Measurements from ENCODE around the gene CNNM1. TPM values are rescaled to one million over a fixed set of nuclear protein-coding genes. Genes with fewer than 3 reads are reported as not detected.

CNNM1 gene
- total RNA-seq = 3.8 and 4.8 TPM in 2 replicates
- polyA plus RNA-seq = 2.2 and 2.5 TPM in 2 replicates

GRCh38 chr10:99329304-99329553 is at the start of gene CNNM1:
Gene CNNM1 (plus strand): TSS chr10:99329356. CDS start chr10:99329388, 32 bp downstream.
- WGBS (ENCODE audit: low lambda C conversion rate, missing lambda C conversion rate) = under 1% methylated on average over 21 of the region's 24 CpGs

GRCh38 chr10:99279626-99280111 is 49.5 kb upstream of the CNNM1 start:
- Histone ChIP-seq H3K4me2 (no peak overlapping the region), H4K20me1 (ENCODE audit: insufficient read depth, poor library complexity, severe bottlenecking) (no peaks in the 10 kb centered on the region), H2AFZ (no peak overlapping the region), H3K79me2 (no peaks in the 10 kb centered on the region), H3K4me3 (no peak overlapping the region), H3K27me3 (no peaks in the 10 kb centered on the region), H3K9me2 (replicated peaks; ENCODE audit: insufficient read depth) (no peaks in the 10 kb centered on the region), H3K27ac (peak overlapping the region; percentile 63), H3K4me1 (ENCODE audit: insufficient read depth) (peaks cover 5% of the 10 kb centered on the region), H3K9me3 (ENCODE audit: low read depth) (peaks cover 4% of the 10 kb centered on the region), H3K36me3 (replicated peaks; ENCODE audit: insufficient read depth, low read depth) (no peaks in the 10 kb centered on the region)
- no peak for TF ChIP-seq EZH2 (IDR thresholded peaks at IDR 0.05; ENCODE audit: borderline replicate concordance)
- TF ChIP-seq EZH2phosphoT487 (IDR thresholded peaks at IDR 0.05; ENCODE audit: low read depth, severe bottlenecking, unreplicated experiment) = no peak
- no peak for TF ChIP-seq CTCF (IDR thresholded peaks at IDR 0.05; ENCODE audit: poor library complexity)
- 0% methylated on average over 1 of the region's 1 CpG for WGBS (ENCODE audit: low lambda C conversion rate, missing lambda C conversion rate)
- DNase-seq (ENCODE audit: low spot score) = peak; percentile 54

More at GRCh38 chr10:99329304-99329553, at the start of gene CNNM1:
- Histone ChIP-seq H3K4me1 (ENCODE audit: insufficient read depth) (peaks cover 10% of the 10 kb centered on the region), H3K27me3 (peaks cover 55% of the 10 kb centered on the region), H3K4me3 (peak within 1 kb of the TSS; percentile 49), H2AFZ (peak within 1 kb of the TSS; percentile 74), H3K36me3 (replicated peaks; ENCODE audit: insufficient read depth, low read depth) (no peaks in the 10 kb centered on the region), H3K9me2 (replicated peaks; ENCODE audit: insufficient read depth) (no peaks in the 10 kb centered on the region), H3K79me2 (no peaks in the 10 kb centered on the region), H3K4me2 (peak within 1 kb of the TSS; percentile 100), H3K27ac (no peak within 1 kb of the TSS), H4K20me1 (ENCODE audit: insufficient read depth, poor library complexity, severe bottlenecking) (no peaks in the 10 kb centered on the region), H3K9me3 (ENCODE audit: low read depth) (no peaks in the 10 kb centered on the region)
- DNase-seq (ENCODE audit: low spot score) = peak; percentile 73
- TF ChIP-seq EZH2phosphoT487 (IDR thresholded peaks at IDR 0.05; ENCODE audit: low read depth, severe bottlenecking, unreplicated experiment) (no peak), EZH2 (IDR thresholded peaks at IDR 0.05; ENCODE audit: borderline replicate concordance) (no peak), CTCF (IDR thresholded peaks at IDR 0.05; ENCODE audit: poor library complexity) (no peak)

DNA sequence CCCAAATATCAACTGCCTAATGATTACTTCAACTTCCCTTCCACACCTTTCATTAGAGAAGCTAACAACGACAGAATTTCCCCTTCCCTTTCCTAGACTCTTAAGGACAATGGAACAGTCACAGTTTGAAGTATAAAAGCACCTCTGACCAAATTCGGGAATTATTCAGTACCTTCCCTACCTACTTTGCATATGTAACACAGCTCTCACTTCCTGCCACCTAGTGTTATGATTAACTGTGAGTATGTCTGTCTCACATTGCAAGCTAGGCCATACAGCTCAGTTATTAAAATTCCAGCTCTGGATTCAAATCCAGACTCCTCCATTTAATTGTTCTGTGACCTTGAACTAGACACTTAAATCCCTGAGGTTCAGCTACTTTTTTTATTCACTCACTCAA is 48.7 kb upstream of the CNNM1 start:
- Histone ChIP-seq H3K36me3 (replicated peaks; ENCODE audit: insufficient read depth, low read depth) (no peaks in the 10 kb centered on the region), H3K27me3 (no peaks in the 10 kb centered on the region), H3K79me2 (no peaks in the 10 kb centered on the region), H3K4me2 (no peak overlapping the region), H3K9me2 (replicated peaks; ENCODE audit: insufficient read depth) (no peaks in the 10 kb centered on the region), H2AFZ (no peak overlapping the region), H3K27ac (peak overlapping the region; percentile 63), H3K4me1 (ENCODE audit: insufficient read depth) (peaks cover 5% of the 10 kb centered on the region), H3K4me3 (no peak overlapping the region), H3K9me3 (ENCODE audit: low read depth) (peaks cover 4% of the 10 kb centered on the region), H4K20me1 (ENCODE audit: insufficient read depth, poor library complexity, severe bottlenecking) (no peaks in the 10 kb centered on the region)
- 71% methylated on average over 2 of the region's 2 CpGs for WGBS (ENCODE audit: low lambda C conversion rate, missing lambda C conversion rate)
- TF ChIP-seq EZH2phosphoT487 (IDR thresholded peaks at IDR 0.05; ENCODE audit: low read depth, severe bottlenecking, unreplicated experiment) = no peak
- no peak for DNase-seq (ENCODE audit: low spot score)

DNA sequence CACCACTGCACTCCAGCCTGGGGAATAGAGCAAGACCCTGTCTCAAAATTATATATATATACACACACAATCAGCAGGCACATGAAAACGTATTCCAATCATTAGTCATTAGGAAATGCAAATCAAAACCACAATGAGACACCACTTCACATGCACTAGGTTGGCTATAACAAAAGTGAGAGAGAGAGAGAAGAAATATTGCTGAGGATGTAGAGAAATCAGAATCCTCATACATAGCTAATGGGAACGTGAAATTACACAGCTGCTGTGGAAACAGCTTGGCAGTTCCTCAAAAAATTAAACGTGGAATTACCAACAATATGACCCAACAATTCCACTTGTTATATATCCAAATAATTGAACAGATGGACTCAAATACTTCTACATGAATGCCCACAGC is 43.3 kb upstream of the CNNM1 start:
- no peak overlapping the region for H3K4me2 ChIP-seq
- no peaks in the 10 kb centered on the region for H3K9me2 ChIP-seq (replicated peaks; ENCODE audit: insufficient read depth)
- H3K27me3 ChIP-seq = no peaks in the 10 kb centered on the region
- 59% methylated on average over 3 of the region's 3 CpGs for WGBS (ENCODE audit: low lambda C conversion rate, missing lambda C conversion rate)
- no peak overlapping the region for H3K27ac ChIP-seq
- no peaks in the 10 kb centered on the region for H3K36me3 ChIP-seq (replicated peaks; ENCODE audit: insufficient read depth, low read depth)
- H4K20me1 ChIP-seq (ENCODE audit: insufficient read depth, poor library complexity, severe bottlenecking) = no peaks in the 10 kb centered on the region
- H3K9me3 ChIP-seq (ENCODE audit: low read depth) = peaks cover 4% of the 10 kb centered on the region
- TF ChIP-seq EZH2 (IDR thresholded peaks at IDR 0.05; ENCODE audit: borderline replicate concordance) (no peak), CTCF (IDR thresholded peaks at IDR 0.05; ENCODE audit: poor library complexity) (no peak), EZH2phosphoT487 (IDR thresholded peaks at IDR 0.05; ENCODE audit: low read depth, severe bottlenecking, unreplicated experiment) (no peak)
- H2AFZ ChIP-seq = no peak overlapping the region
- peaks cover 5% of the 10 kb centered on the region for H3K4me1 ChIP-seq (ENCODE audit: insufficient read depth)
- no peak for DNase-seq (ENCODE audit: low spot score)
- no peaks in the 10 kb centered on the region for H3K79me2 ChIP-seq
- no peak overlapping the region for H3K4me3 ChIP-seq
